ENCODE measurements around the gene DOCK10.

DNA sequence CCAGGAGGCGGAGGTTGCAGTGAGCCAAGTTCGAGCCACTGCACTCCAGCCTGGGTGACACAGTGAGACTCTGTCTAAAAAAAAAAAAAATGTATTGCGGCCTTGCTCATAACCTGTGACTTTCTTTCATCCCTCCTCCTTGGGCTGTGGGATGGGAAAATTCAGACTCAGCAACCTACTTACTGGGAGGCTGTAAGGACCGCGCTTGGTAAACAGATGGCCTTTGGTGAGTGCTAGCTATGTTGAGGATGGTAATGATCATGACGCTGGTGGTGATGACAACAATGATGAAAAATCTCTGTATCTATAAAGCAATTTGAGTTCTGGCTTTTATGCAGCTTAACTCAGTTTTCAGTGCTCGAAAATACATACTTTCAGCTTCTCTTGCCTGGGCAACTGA, 261.4 kb downstream of the DOCK10 start:
- no peak for TF ChIP-seq ISL1 (CRISPR knock-in tag; IDR thresholded peaks at IDR 0.05)
- no peak for TF ChIP-seq ZFP3 (CRISPR knock-in tag; IDR thresholded peaks at IDR 0.05)
- TF ChIP-seq ZC3H10 (CRISPR knock-in tag; IDR thresholded peaks at IDR 0.05), result no peak
- TF ChIP-seq, protein P1, sequence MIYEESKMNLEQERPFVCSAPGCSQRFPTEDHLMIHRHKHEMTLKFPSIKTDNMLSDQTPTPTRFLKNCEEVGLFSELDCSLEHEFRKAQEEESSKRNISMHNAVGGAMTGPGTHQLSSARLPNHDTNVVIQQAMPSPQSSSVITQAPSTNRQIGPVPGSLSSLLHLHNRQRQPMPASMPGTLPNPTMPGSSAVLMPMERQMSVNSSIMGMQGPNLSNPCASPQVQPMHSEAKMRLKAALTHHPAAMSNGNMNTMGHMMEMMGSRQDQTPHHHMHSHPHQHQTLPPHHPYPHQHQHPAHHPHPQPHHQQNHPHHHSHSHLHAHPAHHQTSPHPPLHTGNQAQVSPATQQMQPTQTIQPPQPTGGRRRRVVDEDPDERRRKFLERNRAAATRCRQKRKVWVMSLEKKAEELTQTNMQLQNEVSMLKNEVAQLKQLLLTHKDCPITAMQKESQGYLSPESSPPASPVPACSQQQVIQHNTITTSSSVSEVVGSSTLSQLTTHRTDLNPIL (CRISPR knock-in tag; IDR thresholded peaks at IDR 0.05; ENCODE audit: low read depth), result no peak
- no peak for TF ChIP-seq ZFP30 (CRISPR knock-in tag; IDR thresholded peaks at IDR 0.05)
- TF ChIP-seq RARB (CRISPR knock-in tag; IDR thresholded peaks at IDR 0.05), result no peak
- no peak for TF ChIP-seq TCF4 (CRISPR knock-in tag; IDR thresholded peaks at IDR 0.05; ENCODE audit: borderline replicate concordance)
- TF ChIP-seq CSDC2 (CRISPR knock-in tag; IDR thresholded peaks at IDR 0.05), result no peak
